ENCODE measurements around the gene EFHC1.

GRCh38 chr6:52571099-52571755, 151.1 kb downstream of the EFHC1 start:
- no peak for TF ChIP-seq CTCF (conservative IDR thresholded peaks at IDR 0.05; ENCODE audit: low read depth in 2 of 2)
- no peak for TF ChIP-seq EZH2phosphoT487 (IDR thresholded peaks at IDR 0.05; ENCODE audit: unreplicated experiment)
- no peak for TF ChIP-seq JUNB (IDR thresholded peaks at IDR 0.05; ENCODE audit: unreplicated experiment)
- no peak for TF ChIP-seq EZH2 (IDR thresholded peaks at IDR 0.05; ENCODE audit: low read depth, unreplicated experiment)

Data from GM23338 (cell line).